ENCODE results near the gene PCDHGC3. TPM values are rescaled to one million over a fixed set of nuclear protein-coding genes. Genes with fewer than 3 reads are reported as not detected.

Gene PCDHGC3
- total RNA-seq, 2 experiments from 2014 or later = 0.33 TPM; not detected in 1

DNA sequence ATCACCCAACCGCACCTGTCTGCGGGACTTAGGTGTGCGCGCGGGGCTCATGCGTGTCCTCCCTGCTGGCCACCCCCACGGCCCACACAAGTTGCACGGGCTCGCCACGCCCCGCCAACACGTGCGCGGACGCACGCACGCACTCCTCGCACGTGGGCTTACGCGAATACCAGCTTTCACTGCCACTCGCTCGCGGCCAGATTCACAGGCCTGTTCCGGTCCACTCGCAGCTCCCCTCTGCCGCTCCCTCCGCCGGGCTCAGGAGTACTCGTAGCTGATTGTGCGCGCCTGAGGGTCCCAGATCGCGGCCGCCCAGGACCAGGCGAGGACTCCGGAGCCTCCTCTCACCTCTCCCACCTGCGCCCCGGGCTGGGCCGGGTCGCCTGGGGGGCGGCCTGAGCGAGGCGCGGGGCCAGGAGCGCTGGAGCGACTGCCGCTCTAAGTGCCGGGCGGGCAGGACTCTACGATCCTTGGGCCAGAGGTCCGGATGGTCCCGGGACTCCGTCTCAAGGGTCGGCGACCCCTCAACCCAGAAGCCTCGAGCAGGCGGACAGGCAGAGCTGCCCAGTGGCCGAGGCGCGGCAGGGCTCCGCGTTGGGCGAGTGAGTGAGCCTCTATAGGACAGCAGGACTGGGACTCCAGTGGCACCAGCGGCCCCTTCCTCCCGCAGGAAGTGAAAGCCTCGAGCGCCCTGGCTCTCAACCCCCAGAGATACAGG, 16.6 kb downstream of the PCDHGC3 start:
- Mint-ChIP-seq H3K4me1 (peaks cover 2% of the 10 kb centered on the region), H3K4me3 (peak overlapping the region; percentile 71), H3K27me3 (peaks cover 92% of the 10 kb centered on the region), H3K36me3 (no peaks in the 10 kb centered on the region), H3K9me3 (no peaks in the 10 kb centered on the region), H3K27ac (peak overlapping the region; percentile 49)
- peak; percentile 20 for DNase-seq

DNA sequence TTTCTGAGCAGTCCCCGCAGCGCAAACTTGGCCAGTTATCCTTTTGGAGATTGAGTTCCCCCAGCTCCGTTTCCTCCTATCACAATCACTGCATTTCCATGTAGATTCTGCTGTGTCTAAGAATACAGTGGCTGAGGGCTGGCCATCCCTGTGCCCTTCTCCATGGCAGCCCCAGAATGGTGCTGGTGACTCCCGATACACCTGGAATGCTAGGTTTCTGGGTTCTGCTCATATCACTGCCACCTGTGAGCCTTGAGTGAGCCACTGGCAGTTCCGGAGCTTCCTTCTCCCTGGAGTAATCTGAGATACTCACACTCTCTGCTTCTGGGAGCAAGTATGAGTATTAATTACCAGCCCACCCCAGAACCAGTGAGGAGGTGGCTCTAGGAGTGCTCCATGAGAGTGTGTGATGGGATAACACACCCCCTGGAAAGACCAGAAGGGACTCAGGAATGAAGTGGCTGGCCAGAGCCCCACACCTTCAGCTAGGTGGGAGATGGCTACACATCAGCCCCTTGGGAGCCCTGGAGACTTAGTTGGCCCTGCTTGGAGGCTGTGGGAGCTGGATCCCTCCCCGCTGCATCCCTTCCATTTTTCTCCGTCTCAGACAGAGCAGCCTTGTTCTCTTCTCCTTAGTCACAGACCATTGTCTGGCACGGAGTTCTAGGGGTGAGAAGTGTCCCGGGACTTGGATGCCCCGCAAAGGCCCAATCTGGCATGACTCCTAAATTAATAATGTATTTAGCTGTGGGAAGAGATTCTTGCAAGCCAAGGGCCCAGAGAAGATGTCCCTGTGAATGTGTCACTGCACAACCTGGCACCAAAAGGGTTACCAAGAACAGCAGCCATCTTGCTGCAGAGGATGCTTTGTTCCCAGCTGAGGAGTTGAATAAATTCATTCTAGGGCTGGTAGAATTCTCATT, 18.0 kb downstream of the PCDHGC3 start:
- Mint-ChIP-seq H3K4me1 (peaks cover 2% of the 10 kb centered on the region), H3K36me3 (no peaks in the 10 kb centered on the region), H3K27me3 (peaks cover 83% of the 10 kb centered on the region), H3K27ac (no peak overlapping the region), H3K9me3 (no peaks in the 10 kb centered on the region), H3K4me3 (no peak overlapping the region)
- DNase-seq = no peak

DNA sequence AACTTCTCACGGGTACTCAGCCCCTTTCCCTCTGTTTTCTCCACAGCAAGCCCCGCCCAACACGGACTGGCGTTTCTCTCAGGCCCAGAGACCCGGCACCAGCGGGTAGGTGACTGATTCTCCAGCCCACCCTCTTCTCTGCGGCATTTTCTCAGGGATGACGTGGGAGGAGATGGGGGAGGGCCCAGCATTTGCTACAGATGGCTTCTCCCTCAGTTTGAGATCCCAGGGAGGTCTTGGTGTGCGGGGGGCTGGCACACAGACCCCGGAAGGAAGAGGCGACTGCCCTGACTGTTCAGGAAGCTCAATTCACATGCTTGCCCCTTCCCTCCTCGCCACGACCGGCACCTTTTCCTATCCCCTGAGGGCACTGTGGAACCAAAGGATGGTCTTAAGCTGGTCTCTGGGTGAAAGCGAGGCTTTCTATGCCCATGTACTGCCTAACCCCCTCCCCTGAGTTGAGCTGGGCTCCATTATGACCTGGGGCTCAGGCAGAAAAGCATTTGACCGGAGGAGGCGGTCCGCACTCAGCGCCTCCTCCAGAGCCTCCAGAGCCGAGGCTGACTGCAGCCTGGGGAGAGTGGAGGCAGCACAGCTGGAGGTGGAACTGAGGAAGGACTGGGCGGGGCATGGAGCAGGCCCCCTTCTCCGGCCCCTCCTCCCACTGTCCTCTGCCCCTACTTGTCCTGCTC, 19.1 kb downstream of the PCDHGC3 start:
- Mint-ChIP-seq H3K4me3 (no peak overlapping the region), H3K9me3 (no peaks in the 10 kb centered on the region), H3K36me3 (no peaks in the 10 kb centered on the region), H3K4me1 (peaks cover 2% of the 10 kb centered on the region), H3K27ac (no peak overlapping the region), H3K27me3 (peaks cover 73% of the 10 kb centered on the region)
- DNase-seq = no peak

DNA sequence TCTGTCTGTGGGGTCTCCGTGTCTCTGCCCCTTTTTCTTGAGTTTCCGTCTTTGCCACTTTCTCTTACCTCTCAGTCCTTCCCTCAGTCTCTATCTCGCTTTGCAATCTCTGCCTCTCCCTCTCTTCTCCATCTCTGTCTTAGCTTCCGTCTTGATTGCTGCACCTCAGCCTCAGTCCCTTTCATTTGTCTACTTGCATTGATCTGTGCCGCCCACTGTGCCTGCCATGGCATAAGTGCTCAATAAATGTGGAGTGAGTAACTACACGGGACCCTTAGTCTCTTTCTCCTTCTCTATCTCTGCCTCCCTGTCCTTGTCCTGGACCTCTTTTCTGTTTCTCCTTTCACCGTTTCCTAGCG, 19.7 kb downstream of the PCDHGC3 start:
- Mint-ChIP-seq H3K4me1 (peaks cover 2% of the 10 kb centered on the region), H3K27ac (no peak overlapping the region), H3K4me3 (no peak overlapping the region), H3K9me3 (no peaks in the 10 kb centered on the region), H3K36me3 (no peaks in the 10 kb centered on the region), H3K27me3 (peaks cover 68% of the 10 kb centered on the region)
- DNase-seq = no peak

DNA sequence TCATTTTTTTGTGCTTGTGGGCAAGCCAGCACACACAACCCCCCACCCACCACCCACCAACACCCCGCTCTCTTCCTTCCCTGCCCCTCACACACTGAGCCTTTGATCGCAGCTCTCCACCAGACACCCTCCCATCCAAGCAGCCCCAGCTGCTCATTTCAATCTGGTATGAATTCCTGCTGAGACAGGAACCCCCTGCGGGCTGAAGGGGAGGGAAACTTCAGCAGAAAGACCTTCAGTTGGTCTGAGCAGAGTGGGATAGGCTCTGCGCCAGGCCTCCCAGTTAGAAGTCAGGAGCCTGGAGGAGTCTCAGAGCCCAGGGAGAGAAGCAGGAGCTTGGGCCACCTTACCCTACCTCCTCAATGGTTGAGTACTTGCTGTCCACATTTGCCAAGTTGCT, 20.3 kb downstream of the PCDHGC3 start:
- peaks cover 2% of the 10 kb centered on the region for H3K4me1 Mint-ChIP-seq
- no peaks in the 10 kb centered on the region for H3K9me3 Mint-ChIP-seq
- H3K27me3 Mint-ChIP-seq = peaks cover 62% of the 10 kb centered on the region
- no peaks in the 10 kb centered on the region for H3K36me3 Mint-ChIP-seq
- H3K27ac Mint-ChIP-seq = no peak overlapping the region
- no peak overlapping the region for H3K4me3 Mint-ChIP-seq
- no peak for DNase-seq

DNA sequence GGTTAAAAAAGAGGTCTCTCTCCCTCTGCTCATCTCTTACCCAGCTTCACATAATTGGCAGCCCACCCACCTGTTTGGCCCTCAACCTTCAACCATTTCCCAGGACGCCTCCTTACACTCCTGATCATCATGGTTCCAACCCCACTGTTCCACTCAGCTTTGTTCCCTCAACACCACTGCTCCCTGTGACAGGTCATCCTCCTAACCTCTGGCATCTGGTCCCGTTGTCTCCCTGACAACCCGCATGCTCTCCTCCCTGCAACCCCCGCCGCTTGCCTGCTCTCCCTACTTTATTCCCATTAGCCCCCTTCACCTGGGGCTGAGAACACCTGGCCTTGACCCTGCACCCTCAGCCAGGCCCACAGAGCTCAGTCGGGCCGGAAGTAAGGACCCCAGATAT, 26.0 kb downstream of the PCDHGC3 start:
- H3K27ac Mint-ChIP-seq = no peak overlapping the region
- no peaks in the 10 kb centered on the region for H3K4me1 Mint-ChIP-seq
- H3K4me3 Mint-ChIP-seq = no peak overlapping the region

DNA sequence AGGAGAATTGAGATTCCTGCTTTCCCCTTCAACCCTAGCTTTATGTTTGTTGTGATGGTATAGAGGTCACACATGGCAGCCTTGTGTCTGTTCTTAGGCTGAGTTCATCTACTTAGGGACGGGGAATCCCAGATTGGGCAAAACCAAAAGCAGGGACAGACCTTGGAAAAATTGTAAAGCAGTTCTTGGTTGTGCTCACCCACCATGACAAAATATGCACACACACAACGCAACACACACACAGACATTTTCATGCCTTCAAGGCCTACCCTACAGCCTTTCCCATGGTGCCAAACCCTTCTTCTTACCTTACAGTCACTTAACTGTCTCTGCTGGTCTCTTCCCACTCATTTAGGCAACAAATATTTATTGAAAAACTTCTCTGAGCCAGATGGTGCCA, 27.9 kb downstream of the PCDHGC3 start:
- no peaks in the 10 kb centered on the region for H3K4me1 Mint-ChIP-seq
- no peak overlapping the region for H3K27ac Mint-ChIP-seq
- no peak overlapping the region for H3K4me3 Mint-ChIP-seq
- H3K27me3 Mint-ChIP-seq = no peaks in the 10 kb centered on the region
- H3K36me3 Mint-ChIP-seq = no peaks in the 10 kb centered on the region
- H3K9me3 Mint-ChIP-seq = no peaks in the 10 kb centered on the region
- DNase-seq = no peak

More for the DNA sequence above, 26.0 kb downstream of the PCDHGC3 start:
- H3K9me3 Mint-ChIP-seq = no peaks in the 10 kb centered on the region
- peaks cover 8% of the 10 kb centered on the region for H3K27me3 Mint-ChIP-seq
- DNase-seq = no peak
- no peaks in the 10 kb centered on the region for H3K36me3 Mint-ChIP-seq

DNA sequence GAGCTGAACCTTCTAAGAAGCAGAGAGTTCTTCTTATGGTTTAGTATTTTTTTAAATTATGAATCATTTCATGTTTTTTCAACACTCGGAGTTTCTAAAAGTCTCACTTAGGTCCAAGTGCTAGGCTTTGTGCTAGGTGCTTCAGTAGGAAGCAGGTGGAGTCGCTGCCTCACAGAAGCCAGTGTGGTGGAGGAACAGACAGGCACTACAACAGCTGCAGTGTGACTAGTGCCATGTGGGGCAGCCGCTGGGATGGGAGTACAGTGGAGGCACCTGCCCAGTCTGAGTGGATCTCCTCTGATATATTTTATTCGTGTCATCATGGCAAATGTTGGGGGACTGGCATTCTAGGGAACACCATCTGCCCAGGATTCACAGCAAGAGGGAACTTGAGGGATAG, 28.4 kb downstream of the PCDHGC3 start:
- no peaks in the 10 kb centered on the region for H3K36me3 Mint-ChIP-seq
- H3K4me3 Mint-ChIP-seq = no peak overlapping the region
- H3K27me3 Mint-ChIP-seq = no peaks in the 10 kb centered on the region
- H3K27ac Mint-ChIP-seq = no peak overlapping the region
- peaks cover 3% of the 10 kb centered on the region for H3K4me1 Mint-ChIP-seq
- no peak for DNase-seq
- H3K9me3 Mint-ChIP-seq = no peaks in the 10 kb centered on the region

DNA sequence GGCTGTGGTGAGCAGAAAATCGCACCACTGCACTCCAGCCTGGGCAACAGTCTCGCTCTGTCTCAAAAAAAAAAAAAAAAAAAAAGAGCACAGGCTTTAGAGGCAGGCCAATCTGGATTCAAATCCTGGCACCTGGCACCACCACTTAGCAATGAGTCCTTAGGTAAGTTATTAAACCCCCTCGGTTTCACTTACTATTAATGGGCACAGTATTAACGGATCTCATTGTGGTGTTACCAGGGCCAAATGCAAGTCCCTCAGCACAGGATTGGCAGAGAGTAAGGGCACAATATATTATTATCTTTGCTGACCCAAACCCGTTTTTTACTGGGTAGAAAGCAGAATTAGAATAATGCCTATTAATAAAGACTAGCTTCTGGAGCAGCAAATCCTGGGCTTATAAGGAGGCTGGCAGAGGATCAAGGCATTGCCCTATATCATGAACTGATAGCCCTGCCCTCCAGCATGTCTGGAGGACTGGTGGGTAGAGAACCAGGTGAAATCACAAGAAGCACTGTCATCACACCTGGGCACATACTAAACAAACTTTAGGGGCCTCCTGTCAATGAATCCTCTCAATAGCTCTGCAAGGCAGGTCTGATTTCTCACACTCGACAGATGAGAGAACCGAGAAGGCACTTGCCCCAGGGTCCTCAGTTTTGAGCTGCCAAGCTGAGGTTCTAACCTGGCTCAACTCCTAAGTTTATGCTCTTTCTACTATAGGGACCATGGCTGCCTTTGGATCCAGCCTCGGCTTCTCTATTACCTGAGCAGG, 30.8 kb downstream of the PCDHGC3 start:
- Mint-ChIP-seq H3K27me3 (no peaks in the 10 kb centered on the region), H3K27ac (no peak overlapping the region), H3K4me3 (no peak overlapping the region), H3K36me3 (no peaks in the 10 kb centered on the region), H3K4me1 (peaks cover 5% of the 10 kb centered on the region), H3K9me3 (no peaks in the 10 kb centered on the region)
- no peak for DNase-seq

DNA sequence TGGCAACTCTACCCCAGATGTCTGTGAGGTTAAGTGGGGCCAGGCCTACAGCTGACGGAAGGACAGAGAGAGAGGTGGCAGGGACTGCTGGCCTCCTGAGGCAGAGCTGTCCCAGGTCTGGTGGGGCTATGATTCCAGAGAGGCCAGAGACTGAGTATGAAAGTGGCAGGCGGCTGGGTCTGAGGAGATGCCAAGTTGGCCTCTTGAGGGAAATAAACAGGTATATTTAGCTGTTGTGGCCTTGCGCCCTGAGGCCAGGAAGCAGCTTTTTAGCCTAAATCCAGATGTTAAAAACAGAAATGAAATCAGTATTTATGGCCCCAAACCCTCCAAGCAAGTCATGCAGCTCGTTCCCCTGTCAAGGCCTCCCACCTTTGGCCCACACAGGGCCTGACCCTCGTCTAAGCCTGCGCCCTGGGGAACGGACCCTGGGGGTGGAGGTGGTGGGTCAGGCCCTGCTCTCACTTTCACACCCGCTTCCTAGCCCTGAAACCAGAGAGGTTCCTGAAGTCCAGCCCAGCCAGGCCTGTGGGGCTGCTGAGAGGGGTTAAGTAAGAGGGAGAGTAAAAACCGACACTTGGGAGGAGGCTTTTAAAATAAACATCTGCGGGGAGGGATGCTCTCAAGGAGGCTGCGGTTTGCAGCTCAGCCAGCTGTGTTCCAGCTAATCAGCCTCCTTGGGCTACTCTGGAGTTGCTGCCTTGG, 31.8 kb downstream of the PCDHGC3 start:
- H3K27me3 Mint-ChIP-seq = no peaks in the 10 kb centered on the region
- H3K9me3 Mint-ChIP-seq = no peaks in the 10 kb centered on the region
- peaks cover 8% of the 10 kb centered on the region for H3K4me1 Mint-ChIP-seq
- no peak for DNase-seq
- no peaks in the 10 kb centered on the region for H3K36me3 Mint-ChIP-seq
- no peak overlapping the region for H3K27ac Mint-ChIP-seq
- H3K4me3 Mint-ChIP-seq = no peak overlapping the region

DNA sequence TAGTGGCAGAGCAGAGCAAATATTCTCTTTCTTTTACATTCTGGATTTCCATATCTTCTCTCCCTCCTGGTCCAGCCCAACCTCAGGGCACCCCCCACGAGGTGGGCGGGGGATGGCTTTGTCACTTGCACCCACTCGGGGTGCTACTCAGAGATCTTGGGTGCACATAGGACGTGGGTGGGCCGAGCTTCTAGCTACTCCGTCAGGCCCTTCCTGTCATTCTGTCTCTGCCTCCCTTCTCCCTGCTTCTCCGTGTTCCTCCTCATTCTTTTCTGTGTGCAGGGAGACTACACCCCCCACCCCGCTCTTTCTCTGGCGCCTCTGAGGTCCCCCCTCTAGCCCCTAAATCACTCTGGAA, 32.7 kb downstream of the PCDHGC3 start:
- H3K27ac Mint-ChIP-seq = no peak overlapping the region
- peaks cover 14% of the 10 kb centered on the region for H3K4me1 Mint-ChIP-seq
- no peak overlapping the region for H3K4me3 Mint-ChIP-seq
- no peaks in the 10 kb centered on the region for H3K27me3 Mint-ChIP-seq
- DNase-seq = no peak
- H3K9me3 Mint-ChIP-seq = no peaks in the 10 kb centered on the region
- H3K36me3 Mint-ChIP-seq = peaks cover 4% of the 10 kb centered on the region

DNA sequence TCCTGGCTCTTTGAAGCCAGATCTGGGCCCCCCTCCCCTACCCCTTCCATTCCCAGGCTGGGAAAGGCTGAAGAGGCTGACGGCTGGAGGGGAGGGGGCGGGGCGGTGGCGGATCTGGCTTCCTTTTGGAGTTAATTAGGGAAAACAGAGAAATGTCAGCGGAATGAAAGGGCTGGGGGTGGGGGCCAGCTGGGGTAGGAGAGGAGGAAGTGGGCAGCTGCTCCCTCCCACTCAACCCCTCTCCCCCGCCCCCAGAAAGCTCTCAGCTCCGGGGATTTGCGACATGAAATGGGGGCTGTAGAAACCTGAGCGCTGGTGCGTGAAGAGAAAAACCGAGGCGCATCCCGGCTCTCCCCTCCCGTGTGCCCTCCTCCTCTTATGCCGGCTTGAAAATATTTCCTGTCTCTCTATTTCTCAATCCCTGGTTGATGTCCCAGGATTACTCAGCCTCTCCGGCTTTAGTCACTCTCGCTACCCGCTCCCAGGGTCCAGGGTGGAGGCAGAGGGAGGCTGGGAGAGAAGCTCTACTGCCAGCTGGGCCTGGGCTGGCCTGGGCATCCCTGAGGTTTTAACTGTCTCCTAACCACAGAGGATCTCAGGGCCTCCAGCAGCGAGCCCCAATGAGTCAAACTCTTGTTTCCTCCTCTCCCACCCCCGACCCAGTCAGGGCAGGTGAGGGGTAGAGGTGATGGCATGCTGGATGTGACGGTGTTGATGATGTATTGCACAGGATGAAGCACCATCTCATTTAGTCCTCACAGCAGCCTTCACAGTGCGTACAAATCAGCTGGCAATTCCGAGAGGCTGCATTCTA, 33.2 kb downstream of the PCDHGC3 start:
- Mint-ChIP-seq H3K36me3 (peaks cover 8% of the 10 kb centered on the region), H3K9me3 (no peaks in the 10 kb centered on the region), H3K27me3 (no peaks in the 10 kb centered on the region), H3K4me3 (no peak overlapping the region), H3K4me1 (peaks cover 20% of the 10 kb centered on the region), H3K27ac (no peak overlapping the region)
- DNase-seq = no peak

DNA sequence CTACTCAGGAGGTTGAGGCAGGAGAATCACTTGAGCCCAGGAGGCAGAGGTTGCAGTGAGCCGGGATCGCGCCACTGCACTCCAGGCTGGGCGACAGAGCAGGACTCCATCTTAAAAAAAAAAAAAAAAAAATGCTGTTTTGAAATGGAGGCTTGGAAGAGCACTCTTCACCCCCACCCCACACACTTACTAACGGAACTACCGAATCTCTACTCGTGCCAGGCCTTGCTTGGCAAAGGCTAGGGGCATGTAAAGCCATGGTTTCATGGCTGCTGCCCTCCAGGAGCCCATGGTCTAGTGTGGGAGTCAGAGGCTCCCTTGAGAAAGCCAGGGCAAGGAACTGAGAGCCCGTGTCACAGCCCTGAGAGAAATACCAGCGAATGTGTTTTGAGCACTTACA, 34.4 kb downstream of the PCDHGC3 start:
- H3K27me3 Mint-ChIP-seq = no peaks in the 10 kb centered on the region
- H3K9me3 Mint-ChIP-seq = no peaks in the 10 kb centered on the region
- H3K4me1 Mint-ChIP-seq = peaks cover 32% of the 10 kb centered on the region
- no peak for DNase-seq
- no peak overlapping the region for H3K27ac Mint-ChIP-seq
- H3K36me3 Mint-ChIP-seq = peaks cover 13% of the 10 kb centered on the region
- no peak overlapping the region for H3K4me3 Mint-ChIP-seq

Measured in activated naive CD8-positive, alpha-beta T cell treated with anti-CD3 and anti-CD28 coated beads for 36 hours (primary cell).